Stomach (tissue), 9 donors: ENCODE data around the gene C2CD3. TPM values are rescaled to one million over a fixed set of nuclear protein-coding genes. Genes with fewer than 3 reads are reported as not detected.
A peak's percentile ranks its signal among the peaks of the same experiment; 100 is the strongest.

ENCODE experiments used
- DNase-seq, 2 donors: peaks; one replicate each; pipeline versions ENCODE4 v3.0.0 to v3.0.0-alpha.2; 2013 to 2019
- H3K27ac ChIP-seq, 5 donors: fragments of 200-600 bp in 4 of 5; sonication (generic) in 4 of 5; one replicate each; pipeline ENCODE4 v1.5.1; 2013 to 2019; ENCODE audit warnings: mild to moderate bottlenecking in 1 of 5, moderate library complexity in 1 of 5
- H3K27me3 ChIP-seq, 3 donors: fragments of 200-600 bp; sonication (generic); one replicate each; pipeline ENCODE4 v1.5.1; 2017 to 2019; ENCODE audit warnings: mixed run types in 1 of 3
- H3K36me3 ChIP-seq, 4 donors: fragments of 200-600 bp; sonication (generic); 1 replicate in 3 of 4; 2 replicates in 1 of 4; pipeline ENCODE4 v1.5.1; 2016 to 2019
- H3K4me1 ChIP-seq, 4 donors: fragments of 200-600 bp; sonication (generic); one replicate each; pipeline ENCODE4 v1.5.1; 2016 to 2019
- H3K4me3 ChIP-seq, 4 donors: fragments of 200-600 bp; sonication (generic) in 3 of 4; one replicate each; pipeline ENCODE4 v1.5.1; 2016 to 2019; ENCODE audit warnings: mild to moderate bottlenecking in 1 of 4
- H3K9me3 ChIP-seq, 4 donors: fragments of 200-600 bp; sonication (generic); one replicate each; pipeline ENCODE4 v1.5.1; 2016 to 2019
- EP300 ChIP-seq: sonication (generic); formaldehyde crosslinking; IDR thresholded peaks from one replicate; pipeline ENCODE4 v1.6.1; 2017; ENCODE audit warnings: antibody characterized with exemption
- POLR2A ChIP-seq, 4 donors: fragments of 450-650 bp; IDR thresholded peaks; one replicate each; pipeline ENCODE4 v1.6.1; 2016; ENCODE audit warnings: antibody characterized with exemption in 4 of 4, control low read depth in 2 of 4, mild to moderate bottlenecking in 1 of 4, moderate library complexity in 1 of 4
- POLR2AphosphoS5 ChIP-seq, 3 donors: sonication (generic); formaldehyde crosslinking; IDR thresholded peaks; one replicate each; pipeline ENCODE4 v1.6.1; 2016; ENCODE audit warnings: antibody characterized with exemption in 3 of 3
- WGBS, 5 donors: extraction: QIAGEN DNeasy Blood & Tissue Kit in 3 of 5; methylation state at CpG; one replicate each; pipeline versions ENCODE4 v1.1.5 to v1.1.7; 2013 to 2018; 5-methylcytosine and 5-hydroxymethylcytosine counted together
- intact Hi-C: fragments of 100-400 bp; cut with DNase I; formaldehyde crosslinking; loops from one replicate; pipeline ENCODE4 v1.15.1; 2023; ENCODE audit warnings: low total_unique reads
- polyA plus RNA-seq, 3 donors: library from polyadenylated mRNA; stranded (reverse); fragments of 200-250 nt; gene quantifications; one replicate each; pipeline ENCODE4 v1.2.3, GENCODE V29; 2013
- total RNA-seq, 5 donors: library from RNA; depleted of rRNA; stranded (reverse); fragments of >200 nt; gene quantifications; one replicate each; pipeline versions ENCODE4 v1.1.0 to v1.2.3, GENCODE V29; 2014 to 2016
- TF ChIP-seq, protein P1 (sequence below), 7 experiments: fragments of 450-650 bp in 4 of 7; fragments of 200-600 bp in 3 of 7; sonication (generic) in 3 of 7; IDR thresholded peaks; one replicate each; pipeline ENCODE4 v1.5.1; 2016 to 2019; ENCODE audit warnings: antibody characterized with exemption in 7 of 7, control low read depth in 2 of 7, mild to moderate bottlenecking in 1 of 7
- donor health status: healthy with polysubstance abuse.
- donor health status: Bipolar disorder and iron deficiency.
- donor health status: healthy.

Gene C2CD3
- total and polyA plus RNA-seq, 8 donors = 5.6 to 176 (median 38.6) TPM

DNA sequence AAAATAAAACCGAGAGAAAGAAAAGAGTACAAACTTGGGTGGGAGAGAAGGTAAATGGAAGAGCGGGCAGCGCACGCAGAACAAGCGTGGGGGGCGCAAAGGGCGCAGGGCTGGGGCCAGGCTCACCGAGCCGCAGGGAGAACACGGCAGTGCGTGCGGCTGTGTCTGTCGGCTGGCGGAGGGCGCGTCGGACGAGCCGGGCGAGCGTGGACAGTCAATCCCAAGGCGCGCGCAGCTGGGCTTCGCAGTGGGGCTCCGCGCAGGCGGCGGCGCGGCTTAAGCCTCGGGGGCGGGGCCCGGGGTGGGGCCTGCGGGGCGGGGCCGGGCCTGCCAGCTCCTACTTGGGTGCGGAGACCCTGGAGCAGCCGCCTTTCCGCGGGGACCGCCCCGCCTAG is 188.2 kb downstream of the C2CD3 start, which contains the start of gene UCP2:
UCP2 (minus strand) TSS at position 249 of the 395 bp plus-strand sequence. CDS start 4,465 bp downstream, outside the sequence.
- TF ChIP-seq POLR2A (IDR thresholded peaks at IDR 0.05) (no peak), POLR2AphosphoS5 (IDR thresholded peaks at IDR 0.05) (peak; percentile 38 to 86 (median 53)), EP300 (no peak)
- TF ChIP-seq, protein P1, sequence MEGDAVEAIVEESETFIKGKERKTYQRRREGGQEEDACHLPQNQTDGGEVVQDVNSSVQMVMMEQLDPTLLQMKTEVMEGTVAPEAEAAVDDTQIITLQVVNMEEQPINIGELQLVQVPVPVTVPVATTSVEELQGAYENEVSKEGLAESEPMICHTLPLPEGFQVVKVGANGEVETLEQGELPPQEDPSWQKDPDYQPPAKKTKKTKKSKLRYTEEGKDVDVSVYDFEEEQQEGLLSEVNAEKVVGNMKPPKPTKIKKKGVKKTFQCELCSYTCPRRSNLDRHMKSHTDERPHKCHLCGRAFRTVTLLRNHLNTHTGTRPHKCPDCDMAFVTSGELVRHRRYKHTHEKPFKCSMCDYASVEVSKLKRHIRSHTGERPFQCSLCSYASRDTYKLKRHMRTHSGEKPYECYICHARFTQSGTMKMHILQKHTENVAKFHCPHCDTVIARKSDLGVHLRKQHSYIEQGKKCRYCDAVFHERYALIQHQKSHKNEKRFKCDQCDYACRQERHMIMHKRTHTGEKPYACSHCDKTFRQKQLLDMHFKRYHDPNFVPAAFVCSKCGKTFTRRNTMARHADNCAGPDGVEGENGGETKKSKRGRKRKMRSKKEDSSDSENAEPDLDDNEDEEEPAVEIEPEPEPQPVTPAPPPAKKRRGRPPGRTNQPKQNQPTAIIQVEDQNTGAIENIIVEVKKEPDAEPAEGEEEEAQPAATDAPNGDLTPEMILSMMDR (IDR thresholded peaks at IDR 0.05) = no peak
- 0 to 2% (median 1%) methylated on average over 22 to 43 of the region's 43 CpGs for WGBS, 5 donors
- H3K27me3 ChIP-seq = no peaks in the 10 kb centered on the region
- intact Hi-C loops = no loop called here
- DNase-seq = peak; percentile 91 to 94
- H3K4me3 ChIP-seq = peak within 1 kb of the TSS; percentile 57 to 64 (median 62)
- H3K36me3 ChIP-seq = peaks cover 3 to 19% (median 14%) of the 10 kb centered on the region in 4 donors
- peaks cover 26 to 62% (median 45%) of the 10 kb centered on the region in 4 donors for H3K4me1 ChIP-seq
- H3K9me3 ChIP-seq = no peaks in the 10 kb centered on the region
- H3K27ac ChIP-seq = peak within 1 kb of the TSS; percentile 89 to 96 (median 92)

DNA sequence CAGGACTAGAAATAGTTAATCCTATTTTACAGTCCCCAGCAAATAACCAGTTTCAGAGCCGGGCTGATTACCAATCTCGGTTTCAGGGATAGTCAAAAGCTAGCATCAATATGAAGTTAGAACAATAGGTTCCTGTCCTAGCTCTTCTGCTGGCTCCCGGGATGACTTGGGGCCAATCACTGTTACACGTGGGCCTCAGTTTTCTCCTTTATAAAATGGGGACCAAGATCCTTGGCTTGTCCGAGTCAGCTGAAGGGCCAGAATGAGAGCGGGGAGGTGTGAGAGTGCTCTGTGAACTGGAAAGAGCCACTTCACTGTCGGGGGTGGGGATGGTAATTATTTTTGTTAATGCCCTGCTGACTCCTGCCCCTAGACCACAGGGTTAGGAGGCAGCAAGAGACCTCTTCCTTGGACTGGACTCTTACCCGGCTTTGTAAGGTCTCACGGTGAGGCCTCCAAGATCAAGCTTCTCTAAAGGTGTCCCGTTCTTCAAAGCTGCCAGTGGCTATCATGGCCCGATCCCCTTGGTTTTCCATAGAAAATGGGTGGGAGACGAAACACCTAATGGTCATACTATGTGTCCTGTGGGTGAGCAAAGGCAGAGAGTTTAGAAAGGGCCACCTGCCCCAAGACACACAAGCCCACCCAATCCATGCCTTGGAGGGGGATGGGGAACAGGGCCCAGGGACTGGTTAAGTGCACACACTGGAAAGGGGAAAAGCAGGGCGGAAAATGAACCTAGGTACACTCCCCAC is 189.6 kb downstream of the C2CD3 start:
- H3K9me3 ChIP-seq = no peaks in the 10 kb centered on the region
- no peaks in the 10 kb centered on the region for H3K27me3 ChIP-seq
- WGBS, 5 donors = 62 to 70% (median 64%) methylated on average over 13 of the region's 13 CpGs
- peak overlapping the region; percentile 57 to 64 (median 62) for H3K4me3 ChIP-seq
- H3K36me3 ChIP-seq = peaks cover 8 to 33% (median 27%) of the 10 kb centered on the region in 4 donors
- H3K27ac ChIP-seq = peak overlapping the region; percentile 80 to 96 (median 92)
- peaks cover 26 to 71% (median 45%) of the 10 kb centered on the region in 4 donors for H3K4me1 ChIP-seq
- DNase-seq = no peak
- intact Hi-C loops = no loop called here
- no peak for TF ChIP-seq POLR2A (IDR thresholded peaks at IDR 0.05)
- TF ChIP-seq EP300 = no peak
- TF ChIP-seq, protein P1 (IDR thresholded peaks at IDR 0.05) = no peak

DNA sequence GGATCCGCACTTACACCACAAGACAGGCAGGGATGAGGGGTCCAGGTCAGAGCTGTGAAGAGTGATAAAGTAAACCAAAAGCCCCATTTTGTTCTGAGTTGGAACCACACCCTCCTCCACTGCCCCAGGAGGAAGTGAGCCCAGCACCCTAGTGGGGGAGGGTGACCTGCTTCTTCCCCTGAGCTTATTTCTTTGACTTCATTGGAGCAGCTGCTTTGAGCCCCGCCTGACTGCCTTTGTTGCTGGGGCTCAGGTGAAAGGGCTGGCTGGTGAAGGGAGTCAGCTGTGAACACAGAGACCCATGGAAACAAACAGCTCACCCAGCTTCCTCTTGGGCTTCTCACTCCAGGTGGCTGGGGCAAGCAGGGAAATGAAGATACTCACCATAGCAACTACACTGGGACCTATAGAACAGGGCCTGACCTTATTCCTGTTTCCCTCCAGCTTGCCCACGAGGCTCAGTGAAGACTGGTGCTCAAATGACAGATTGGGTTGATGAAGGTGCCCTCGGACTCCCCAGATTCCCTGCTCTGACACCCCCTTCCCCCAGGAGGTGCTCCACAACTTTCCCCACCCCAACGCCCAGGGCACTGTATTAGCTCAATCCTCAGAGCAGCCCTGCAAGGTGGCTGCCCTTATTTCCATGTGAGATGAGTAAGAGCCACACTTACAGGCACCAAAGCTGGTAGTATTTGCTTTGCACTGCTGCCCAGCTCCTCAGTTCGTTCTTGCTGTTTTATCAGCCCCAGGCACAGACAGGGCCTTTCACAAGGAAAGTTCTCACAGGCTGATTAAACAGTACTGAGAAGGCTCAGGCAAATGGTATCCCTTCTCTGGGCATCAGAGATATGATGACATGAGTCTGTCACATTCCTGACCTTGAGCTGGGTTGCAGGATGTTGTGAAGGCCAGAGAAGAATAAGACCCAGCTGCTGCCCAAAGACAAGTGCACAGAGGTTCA is 190.5 kb downstream of the C2CD3 start:
- no peaks in the 10 kb centered on the region for H3K27me3 ChIP-seq
- intact Hi-C loops = no loop called here
- H3K4me1 ChIP-seq = peaks cover 26 to 75% (median 45%) of the 10 kb centered on the region in 4 donors
- H3K36me3 ChIP-seq = peaks cover 15 to 42% (median 37%) of the 10 kb centered on the region in 4 donors
- H3K4me3 ChIP-seq = peak overlapping the region in 3 of 4 donors; percentile 57 to 64 (median 63)
- H3K27ac ChIP-seq = peak overlapping the region; percentile 80 to 96 (median 92)
- DNase-seq = peak; percentile 80 to 96
- 20 to 38% (median 35%) methylated on average over 6 of the region's 6 CpGs for WGBS, 5 donors
- peak in 2 of 3 donors; percentile 62 to 75 for TF ChIP-seq POLR2AphosphoS5 (IDR thresholded peaks at IDR 0.05)
- no peak for TF ChIP-seq POLR2A (IDR thresholded peaks at IDR 0.05)
- TF ChIP-seq, protein P1 (IDR thresholded peaks at IDR 0.05) = no peak
- H3K9me3 ChIP-seq = no peaks in the 10 kb centered on the region

DNA sequence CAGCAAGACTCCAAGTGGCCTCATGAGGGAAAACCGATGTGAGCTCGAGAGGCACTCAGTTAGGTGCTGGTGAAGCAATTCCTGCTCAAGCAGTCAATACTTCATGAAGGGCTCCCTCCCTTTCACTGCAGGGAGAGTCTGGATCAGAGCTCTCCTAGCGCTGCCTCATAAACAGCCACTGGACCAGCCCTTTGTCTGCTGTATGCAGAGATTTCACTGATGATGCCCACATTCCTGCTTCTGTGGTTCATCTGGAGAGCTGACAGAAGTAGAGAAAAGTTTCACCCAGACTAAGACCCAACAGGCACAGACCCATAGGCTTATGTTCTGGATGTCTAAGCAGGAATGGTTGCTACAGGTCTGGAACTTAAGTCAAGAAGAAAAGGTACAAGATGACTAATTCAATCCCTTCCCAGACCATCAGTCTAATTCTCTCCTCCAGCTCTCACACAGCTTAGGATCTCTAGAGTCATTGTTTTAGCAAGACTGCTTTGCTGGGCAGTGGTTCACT is 192.2 kb downstream of the C2CD3 start:
- TF ChIP-seq POLR2AphosphoS5 (IDR thresholded peaks at IDR 0.05) (no peak), EP300 (no peak), POLR2A (IDR thresholded peaks at IDR 0.05) (no peak)
- TF ChIP-seq, protein P1 (IDR thresholded peaks at IDR 0.05) = no peak
- no peak for DNase-seq
- H3K4me1 ChIP-seq = peaks cover 21 to 83% (median 49%) of the 10 kb centered on the region in 4 donors
- WGBS, 5 donors = 90 to 100% (median 95%) methylated on average over 3 of the region's 3 CpGs
- H3K9me3 ChIP-seq = no peaks in the 10 kb centered on the region
- H3K36me3 ChIP-seq = peaks cover 20 to 58% (median 49%) of the 10 kb centered on the region in 4 donors
- peak overlapping the region in 3 of 5 donors; percentile 89 to 96 (median 92) for H3K27ac ChIP-seq
- H3K27me3 ChIP-seq = no peaks in the 10 kb centered on the region
- intact Hi-C loops = loop anchor here (10.0 kb wide), 1 partner anchor 46 kb away; no protein-coding TSS in a partner anchor
- no peak overlapping the region for H3K4me3 ChIP-seq
